SK-N-SH (cell line): ENCODE measurements around the gene CPNE2.

Source experiments
- CTCF ChIP-seq: fragments of 200-600 bp; sonication (generic); IDR thresholded peaks from 2 replicates; pipeline ENCODE4 v1.6.1; 2017; ENCODE audit warnings: antibody characterized with exemption, mild to moderate bottlenecking, moderate library complexity
- EZH2phosphoT487 ChIP-seq: fragments of 200-600 bp; sonication (generic); IDR thresholded peaks from 2 replicates; pipeline ENCODE4 v1.6.1; 2017; ENCODE audit warnings: low read depth, mixed run types, mild to moderate bottlenecking, antibody characterized with exemption, moderate library complexity, borderline replicate concordance
- GABPA ChIP-seq: IDR thresholded peaks from 2 replicates; pipeline ENCODE4 v1.4.0; 2012; ENCODE audit warnings: low read depth, mild to moderate bottlenecking
- MEF2A ChIP-seq: IDR thresholded peaks from 2 replicates; pipeline ENCODE4 v1.4.0; 2012; ENCODE audit warnings: low read depth, borderline replicate concordance
- MXI1 ChIP-seq: IDR thresholded peaks from 2 replicates; pipeline ENCODE4 v1.6.1; 2012; ENCODE audit warnings: mild to moderate bottlenecking, low read depth, low read length, improper control_type of control experiment
- POLR2AphosphoS5 ChIP-seq: IDR thresholded peaks from 2 replicates; pipeline ENCODE4 v1.6.1; 2012; ENCODE audit warnings: low read depth, low read length
- RAD21 ChIP-seq: IDR thresholded peaks from 2 replicates; pipeline ENCODE4 v1.6.1; 2012; ENCODE audit warnings: mild to moderate bottlenecking, low read length
- RCOR1 ChIP-seq: fragments of 150-350 bp; IDR thresholded peaks from 2 replicates; pipeline ENCODE4 v1.6.1; 2017; ENCODE audit warnings: antibody characterized with exemption, low read length
- REST ChIP-seq: IDR thresholded peaks from 2 replicates; pipeline ENCODE4 v1.6.1; 2012; ENCODE audit warnings: mild to moderate bottlenecking, low read depth, low read length, moderate library complexity
- RFX5 ChIP-seq: IDR thresholded peaks from 2 replicates; pipeline ENCODE4 v1.6.1; 2012; ENCODE audit warnings: mild to moderate bottlenecking, improper control_type of control experiment, low read length
- SIN3A ChIP-seq: IDR thresholded peaks from 2 replicates; pipeline ENCODE4 v1.6.1; 2012; ENCODE audit warnings: low read depth, mild to moderate bottlenecking, low read length, moderate library complexity, borderline replicate concordance
- TCF12 ChIP-seq: IDR thresholded peaks from 2 replicates; pipeline ENCODE4 v1.4.0; 2012
- TF ChIP-seq, protein P1 (sequence below): fragments of 150-350 bp; IDR thresholded peaks from 2 replicates; pipeline ENCODE4 v1.6.1; 2017; ENCODE audit warnings: antibody characterized with exemption, low read length, low read depth, borderline replicate concordance

GRCh38 chr16:57138281-57138935 lies 46.0 kb downstream of the CPNE2 start:
- TF ChIP-seq SIN3A: no peak
- TF ChIP-seq CTCF: no peak
- TF ChIP-seq, protein P1, sequence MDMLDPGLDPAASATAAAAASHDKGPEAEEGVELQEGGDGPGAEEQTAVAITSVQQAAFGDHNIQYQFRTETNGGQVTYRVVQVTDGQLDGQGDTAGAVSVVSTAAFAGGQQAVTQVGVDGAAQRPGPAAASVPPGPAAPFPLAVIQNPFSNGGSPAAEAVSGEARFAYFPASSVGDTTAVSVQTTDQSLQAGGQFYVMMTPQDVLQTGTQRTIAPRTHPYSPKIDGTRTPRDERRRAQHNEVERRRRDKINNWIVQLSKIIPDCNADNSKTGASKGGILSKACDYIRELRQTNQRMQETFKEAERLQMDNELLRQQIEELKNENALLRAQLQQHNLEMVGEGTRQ: no peak
- TF ChIP-seq RAD21: no peak
- TF ChIP-seq POLR2AphosphoS5: no peak
- TF ChIP-seq RCOR1: no peak
- TF ChIP-seq GABPA: no peak
- TF ChIP-seq REST: no peak
- TF ChIP-seq EZH2phosphoT487: no peak
- no peak for TF ChIP-seq MEF2A
- no peak for TF ChIP-seq RFX5
- TF ChIP-seq TCF12: no peak
- no peak for TF ChIP-seq MXI1
